Measurements from ENCODE around the gene MIPEP.

MIPEP gene

GRCh38 chr13:23776698-23777574 is 112.3 kb downstream of the MIPEP start:
- Histone ChIP-seq H3K36me3 (ENCODE audit: control insufficient read depth, insufficient read depth, low read length) (no peaks in the 10 kb centered on the region), H2AFZ (no peak overlapping the region), H3K4me3 (ENCODE audit: low read depth, low read length) (no peak overlapping the region), H3K27me3 (ENCODE audit: control insufficient read depth, insufficient read depth, low read length) (no peaks in the 10 kb centered on the region), H3K4me2 (ENCODE audit: low read length) (no peak overlapping the region), H3K27ac (no peak overlapping the region), H3K4me1 (no peaks in the 10 kb centered on the region), H3K79me2 (no peaks in the 10 kb centered on the region), H3K9me3 (ENCODE audit: control insufficient read depth, low read length) (no peaks in the 10 kb centered on the region), H3K9ac (no peak overlapping the region)
- TF ChIP-seq CTCF (IDR thresholded peaks at IDR 0.05), result no peak

- no peak overlapping the region for H3K9ac ChIP-seq
- H3K4me2 ChIP-seq (ENCODE audit: low read length), result no peak overlapping the region
- H3K4me3 ChIP-seq (ENCODE audit: low read depth, low read length), result no peak overlapping the region
- no peak overlapping the region for H3K27ac ChIP-seq
- no peaks in the 10 kb centered on the region for H3K4me1 ChIP-seq
- H3K27me3 ChIP-seq (ENCODE audit: control insufficient read depth, insufficient read depth, low read length), result no peaks in the 10 kb centered on the region
- H3K9me3 ChIP-seq (ENCODE audit: control insufficient read depth, low read length), result no peaks in the 10 kb centered on the region
- TF ChIP-seq CTCF (IDR thresholded peaks at IDR 0.05), result no peak
- no peak overlapping the region for H2AFZ ChIP-seq
- no peaks in the 10 kb centered on the region for H3K79me2 ChIP-seq
- H3K36me3 ChIP-seq (ENCODE audit: control insufficient read depth, insufficient read depth, low read length), result no peaks in the 10 kb centered on the region
Observed at GRCh38 chr13:23772717-23773116, 116.5 kb downstream of the MIPEP start.

GRCh38 chr13:23771956-23772355 is 117.2 kb downstream of the MIPEP start:
- TF ChIP-seq CTCF (IDR thresholded peaks at IDR 0.05), result no peak
- Histone ChIP-seq H3K27ac (no peak overlapping the region), H3K9ac (no peak overlapping the region), H2AFZ (no peak overlapping the region), H3K79me2 (no peaks in the 10 kb centered on the region), H3K4me1 (no peaks in the 10 kb centered on the region), H3K36me3 (ENCODE audit: control insufficient read depth, insufficient read depth, low read length) (no peaks in the 10 kb centered on the region), H3K9me3 (ENCODE audit: control insufficient read depth, low read length) (no peaks in the 10 kb centered on the region), H3K27me3 (ENCODE audit: control insufficient read depth, insufficient read depth, low read length) (no peaks in the 10 kb centered on the region), H3K4me2 (ENCODE audit: low read length) (no peak overlapping the region), H3K4me3 (ENCODE audit: low read depth, low read length) (no peak overlapping the region)

- no peak overlapping the region for H3K4me3 ChIP-seq (ENCODE audit: low read depth, low read length)
- no peak overlapping the region for H3K9ac ChIP-seq
- H3K27me3 ChIP-seq (ENCODE audit: control insufficient read depth, insufficient read depth, low read length), result no peaks in the 10 kb centered on the region
- no peak overlapping the region for H3K4me2 ChIP-seq (ENCODE audit: low read length)
- H3K27ac ChIP-seq, result no peak overlapping the region
- H3K36me3 ChIP-seq (ENCODE audit: control insufficient read depth, insufficient read depth, low read length), result no peaks in the 10 kb centered on the region
- H3K9me3 ChIP-seq (ENCODE audit: control insufficient read depth, low read length), result no peaks in the 10 kb centered on the region
- H2AFZ ChIP-seq, result no peak overlapping the region
- TF ChIP-seq CTCF (IDR thresholded peaks at IDR 0.05), result no peak
- H3K79me2 ChIP-seq, result no peaks in the 10 kb centered on the region
- no peaks in the 10 kb centered on the region for H3K4me1 ChIP-seq
Observed at GRCh38 chr13:23771552-23771951, 117.6 kb downstream of the MIPEP start.

GRCh38 chr13:23770973-23771372 is 118.2 kb downstream of the MIPEP start:
- H3K9ac ChIP-seq, result no peak overlapping the region
- no peak overlapping the region for H2AFZ ChIP-seq
- no peak overlapping the region for H3K27ac ChIP-seq
- H3K4me2 ChIP-seq (ENCODE audit: low read length), result no peak overlapping the region
- TF ChIP-seq CTCF (IDR thresholded peaks at IDR 0.05), result no peak
- H3K36me3 ChIP-seq (ENCODE audit: control insufficient read depth, insufficient read depth, low read length), result no peaks in the 10 kb centered on the region
- no peaks in the 10 kb centered on the region for H3K9me3 ChIP-seq (ENCODE audit: control insufficient read depth, low read length)
- H3K4me1 ChIP-seq, result no peaks in the 10 kb centered on the region
- H3K4me3 ChIP-seq (ENCODE audit: low read depth, low read length), result no peak overlapping the region
- H3K79me2 ChIP-seq, result no peaks in the 10 kb centered on the region
- no peaks in the 10 kb centered on the region for H3K27me3 ChIP-seq (ENCODE audit: control insufficient read depth, insufficient read depth, low read length)

Data from parathyroid adenoma (tissue), 2 donors.